HG02642 (cell line): ENCODE results near the gene TMEM63C.

Experiments used
- ATAC-seq: cut with Tn5 transposase; IDR thresholded peaks from one replicate; pipeline ENCODE4 v1.9.1; 2021; ENCODE audit warnings: mild to moderate bottlenecking; ENCODE audit not compliant: unreplicated experiment, poor library complexity

Gene TMEM63C

DNA sequence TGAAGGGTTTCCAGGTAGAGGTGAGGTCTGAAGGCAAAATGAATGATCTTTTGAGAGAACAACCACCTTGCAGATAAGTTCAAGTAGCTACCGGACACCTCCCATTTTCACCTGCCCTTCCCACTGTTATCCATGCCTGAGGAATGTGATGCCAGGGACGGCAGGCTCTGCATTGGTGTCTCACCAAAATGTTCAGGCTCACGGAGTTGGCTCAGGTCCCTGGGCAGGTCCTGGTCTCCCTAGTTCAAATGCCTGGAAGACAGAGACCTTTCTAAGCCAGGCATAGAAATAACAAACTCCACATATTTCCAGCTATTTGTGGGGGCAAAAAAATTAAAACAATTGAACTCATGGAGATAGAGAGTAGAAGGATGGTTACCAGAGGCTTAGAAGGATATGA lies 36.0 kb downstream of the TMEM63C start:
- no peak for ATAC-seq

DNA sequence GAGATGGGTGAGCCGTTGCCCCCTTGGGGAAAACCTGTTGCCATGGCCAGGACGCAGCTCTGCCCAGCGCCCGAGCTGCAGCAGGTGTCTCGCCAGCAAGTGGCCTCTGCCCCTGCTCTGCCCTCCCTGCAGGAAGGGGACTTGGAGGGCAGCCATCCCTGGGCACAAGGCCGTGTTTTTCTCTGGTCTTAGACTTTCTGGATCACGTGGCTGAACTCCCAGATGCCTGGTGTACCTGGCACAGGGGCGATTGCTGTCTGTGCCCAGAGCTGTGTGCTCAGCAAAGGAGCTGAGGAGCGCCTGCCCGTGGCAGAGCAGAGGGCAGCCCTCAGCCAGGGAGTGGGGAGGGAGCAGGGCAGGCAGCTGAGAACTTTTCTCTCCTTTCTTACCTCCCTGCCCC lies 38.0 kb downstream of the TMEM63C start:
- no peak for ATAC-seq

DNA sequence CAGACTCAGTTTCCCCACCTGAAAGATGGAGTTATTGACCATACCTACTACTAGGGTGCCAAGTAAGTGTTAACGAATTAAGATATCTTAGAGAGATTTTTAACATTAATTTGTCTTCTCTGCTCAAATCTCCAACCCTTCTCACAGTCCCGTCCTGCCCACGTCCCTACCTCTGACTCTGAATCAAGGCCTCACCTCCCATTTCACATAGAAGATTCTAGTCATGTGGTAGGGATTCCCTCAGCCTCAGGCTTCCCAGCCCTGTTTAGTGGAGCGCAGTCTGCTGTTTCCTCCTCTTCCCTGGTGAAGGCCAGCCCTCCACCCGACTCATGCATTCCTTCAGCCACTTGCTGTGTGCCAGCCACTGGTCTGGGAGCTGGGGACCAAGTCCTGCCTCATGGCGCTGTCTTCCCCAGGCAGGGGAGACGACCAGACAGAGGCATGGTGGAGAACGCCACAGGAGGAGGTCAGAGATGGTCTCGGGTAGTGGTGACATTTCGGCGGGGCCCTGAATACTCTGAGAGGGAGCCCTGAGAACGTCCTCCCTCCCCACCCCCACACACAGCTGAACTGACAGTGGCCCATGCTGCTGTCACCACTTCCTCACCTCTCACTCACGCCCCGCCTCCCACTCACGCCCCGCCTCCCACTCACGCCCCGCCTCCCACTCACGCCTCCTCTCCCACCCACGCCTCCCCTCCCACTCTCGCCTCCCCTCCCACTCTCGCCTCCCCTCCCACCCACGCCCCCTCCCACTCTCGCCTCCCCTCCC lies 38.8 kb downstream of the TMEM63C start:
- no peak for ATAC-seq

DNA sequence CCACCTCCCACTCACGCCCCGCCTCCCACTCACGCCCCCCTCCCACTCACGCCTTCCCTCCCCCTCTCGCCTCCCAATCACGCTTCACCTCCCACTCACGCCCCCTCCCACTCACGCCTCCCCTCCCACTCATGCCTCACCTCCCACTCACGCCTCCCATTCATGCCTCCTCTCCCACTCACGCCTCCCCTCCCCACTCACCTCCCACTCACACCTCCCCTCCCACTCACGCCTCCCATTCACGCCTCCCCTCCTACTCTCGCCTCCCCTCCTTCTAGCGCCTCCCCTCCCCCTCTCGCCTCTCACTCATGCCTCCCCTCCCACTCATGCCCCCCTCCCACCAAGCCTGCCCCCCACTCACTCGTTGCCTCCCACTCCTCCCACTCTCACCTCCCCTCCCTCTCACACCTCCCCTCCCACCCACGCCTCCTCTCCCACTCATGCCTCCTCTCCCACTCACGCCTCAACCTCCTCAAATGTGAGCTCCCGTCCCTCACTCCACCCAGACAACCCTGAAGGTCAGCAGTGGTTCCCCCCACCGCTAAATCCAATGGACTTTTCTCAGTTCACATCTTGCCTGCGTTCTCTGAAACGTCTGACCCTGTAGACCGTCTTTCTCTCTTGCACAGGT lies 39.8 kb downstream of the TMEM63C start:
- no peak for ATAC-seq

DNA sequence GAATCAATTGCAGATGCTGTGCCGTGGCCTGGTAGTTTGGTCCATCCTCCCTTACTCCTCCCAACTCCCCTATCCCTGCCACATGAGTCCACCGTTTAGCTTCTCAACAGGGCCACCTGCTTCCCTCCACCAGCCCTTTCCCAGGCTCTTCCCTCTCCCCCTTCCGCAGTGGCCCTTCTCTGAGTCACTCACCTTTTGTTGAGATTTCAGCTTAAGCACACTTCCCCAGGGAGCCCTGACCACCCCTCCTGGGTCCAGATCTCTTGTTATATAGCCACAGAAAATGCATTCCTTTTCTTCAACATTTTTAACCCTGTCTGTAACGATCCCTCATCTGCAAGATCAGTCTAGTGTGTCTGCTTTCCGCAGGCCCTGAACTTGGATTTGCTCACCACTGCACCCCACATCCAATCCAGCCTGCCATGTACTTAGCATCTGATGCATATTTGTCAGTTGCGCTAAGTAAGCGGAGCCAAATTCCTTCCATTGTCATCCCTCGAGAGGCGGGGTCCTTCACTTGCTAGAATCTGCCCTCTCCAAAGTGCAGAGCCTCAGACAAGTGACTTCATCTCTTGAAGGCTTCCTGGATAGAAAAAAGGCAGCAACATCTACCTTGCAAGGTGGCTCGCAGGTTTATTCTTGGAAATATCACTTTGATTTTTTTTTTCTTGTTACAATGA lies 41.1 kb downstream of the TMEM63C start:
- ATAC-seq: no peak

DNA sequence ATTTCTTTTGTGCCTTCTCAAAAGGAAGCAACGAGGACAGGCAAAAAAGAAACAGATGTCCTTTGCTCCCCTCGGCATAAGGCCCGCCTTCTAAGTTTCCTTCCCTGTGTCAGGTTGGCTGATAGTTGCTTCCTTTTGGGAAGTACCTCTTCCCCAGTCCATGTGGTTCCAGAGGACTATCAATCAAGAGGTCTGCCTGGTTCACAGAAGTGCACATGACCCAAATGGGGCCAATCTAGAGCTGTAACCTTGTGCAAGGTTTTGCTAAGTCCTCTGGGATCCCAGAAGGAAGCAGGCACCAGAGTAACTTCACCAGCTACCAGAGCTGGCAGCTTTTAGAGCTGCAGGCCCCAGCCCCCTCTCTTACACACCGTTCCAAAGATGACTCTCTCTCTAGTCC lies 42.6 kb downstream of the TMEM63C start:
- ATAC-seq: no peak

DNA sequence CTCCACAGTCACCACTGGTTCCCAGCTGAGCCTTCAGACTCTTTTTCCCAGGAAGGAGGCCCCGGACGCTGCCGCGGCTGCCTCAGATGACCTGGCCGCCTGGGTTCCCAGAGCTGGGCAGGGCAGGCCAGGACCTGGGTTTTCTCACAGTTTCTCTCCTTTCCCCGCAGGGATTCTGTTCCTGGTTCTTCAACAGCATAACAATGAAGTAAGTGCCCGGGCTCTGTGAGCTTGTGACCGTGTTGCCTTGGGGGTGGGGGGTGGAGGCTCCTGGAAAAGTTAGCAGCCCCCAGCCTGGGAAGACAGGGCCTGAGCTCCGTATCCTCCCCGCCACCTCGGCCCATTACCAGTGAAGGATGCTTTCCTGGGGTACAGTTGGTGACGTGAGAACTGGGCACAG lies 43.7 kb downstream of the TMEM63C start:
- no peak for ATAC-seq

DNA sequence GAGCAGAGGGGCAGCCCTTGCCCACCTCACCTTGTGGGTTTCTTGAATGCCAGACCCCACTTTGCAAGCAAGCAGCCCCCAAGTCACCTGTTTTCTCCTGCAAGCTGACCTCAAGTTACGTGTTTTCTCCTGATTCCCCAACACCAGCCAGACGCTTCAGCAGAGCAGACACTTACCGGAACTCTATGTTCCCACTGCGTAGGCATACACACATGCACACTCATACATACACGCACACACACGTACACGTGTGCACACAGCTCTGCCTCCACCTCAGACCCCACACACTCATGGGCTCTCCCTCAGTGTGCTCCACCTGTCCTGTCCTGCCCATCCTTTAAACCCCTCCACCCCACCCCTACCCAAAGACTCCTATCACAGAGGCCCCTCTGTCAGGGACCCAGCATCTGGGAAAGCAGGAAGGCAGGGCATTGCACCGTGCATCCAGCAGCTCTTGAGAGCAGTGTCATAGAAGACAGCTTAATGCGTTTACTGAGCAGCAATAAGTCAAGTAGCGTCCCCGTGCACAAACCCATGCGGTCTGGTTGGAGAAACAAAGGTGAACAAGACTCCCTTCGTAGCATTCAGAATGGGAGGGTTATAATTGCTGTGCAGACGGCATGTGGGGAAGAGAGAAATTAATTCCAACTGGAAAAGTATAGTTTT lies 44.4 kb downstream of the TMEM63C start:
- ATAC-seq: no peak

DNA sequence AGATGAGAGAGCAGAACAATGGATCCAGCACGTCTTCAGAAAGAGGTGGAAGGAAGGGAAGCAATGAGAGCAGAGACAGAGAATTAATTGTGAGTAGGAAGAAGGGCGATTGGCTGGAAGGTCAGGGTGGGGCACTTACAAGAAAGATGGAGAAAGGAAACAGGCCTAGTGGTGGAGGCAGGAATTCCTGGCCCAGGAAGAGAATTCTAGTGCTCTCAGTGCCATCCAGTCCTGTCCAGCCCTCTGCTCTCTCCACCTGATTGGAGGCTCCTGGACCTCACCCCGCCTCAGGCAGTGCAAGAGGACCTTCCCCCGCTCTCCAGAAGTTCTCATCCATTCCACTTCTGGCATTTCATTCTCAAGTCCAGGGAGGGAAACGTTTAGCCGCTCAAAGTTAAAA lies 46.5 kb downstream of the TMEM63C start:
- ATAC-seq: no peak

DNA sequence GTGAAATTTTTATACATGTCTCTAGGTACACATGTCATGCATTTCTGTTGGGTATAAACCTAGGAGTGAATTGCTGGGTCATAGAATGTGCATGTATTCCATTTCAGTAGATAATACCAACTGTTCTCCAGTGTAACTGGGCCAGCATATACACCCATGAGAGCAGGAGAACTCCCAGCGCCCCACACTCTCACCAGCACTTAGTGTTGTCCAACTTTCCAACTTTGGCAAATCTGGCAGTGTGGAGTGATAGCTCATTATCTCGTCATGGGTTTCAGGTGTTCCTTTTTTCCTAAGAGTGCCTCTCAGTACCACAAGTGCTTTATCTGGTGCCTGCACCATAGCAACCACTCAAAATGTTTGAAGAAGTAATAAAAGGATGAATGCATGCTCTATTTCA lies 49.3 kb downstream of the TMEM63C start:
- ATAC-seq: no peak

DNA sequence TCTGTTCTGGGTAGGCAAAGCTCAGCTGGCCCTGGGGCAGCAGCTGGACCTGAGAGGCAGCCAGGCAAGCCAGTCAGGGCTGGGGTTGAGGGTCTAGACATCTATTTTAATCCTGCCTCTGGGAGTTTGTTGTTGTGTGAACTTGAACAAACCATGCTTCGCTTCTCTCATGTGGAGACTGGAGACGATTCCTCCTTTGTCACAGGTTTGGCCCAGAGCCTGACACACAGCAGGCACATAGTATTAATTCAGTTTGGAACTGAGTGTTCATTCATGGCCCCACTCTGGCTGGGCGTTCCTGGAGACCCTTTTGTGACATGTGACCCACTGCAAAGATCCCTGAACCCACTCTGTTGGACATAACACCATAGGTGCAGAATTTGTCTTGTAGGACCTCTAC lies 50.1 kb downstream of the TMEM63C start:
- no peak for ATAC-seq

DNA sequence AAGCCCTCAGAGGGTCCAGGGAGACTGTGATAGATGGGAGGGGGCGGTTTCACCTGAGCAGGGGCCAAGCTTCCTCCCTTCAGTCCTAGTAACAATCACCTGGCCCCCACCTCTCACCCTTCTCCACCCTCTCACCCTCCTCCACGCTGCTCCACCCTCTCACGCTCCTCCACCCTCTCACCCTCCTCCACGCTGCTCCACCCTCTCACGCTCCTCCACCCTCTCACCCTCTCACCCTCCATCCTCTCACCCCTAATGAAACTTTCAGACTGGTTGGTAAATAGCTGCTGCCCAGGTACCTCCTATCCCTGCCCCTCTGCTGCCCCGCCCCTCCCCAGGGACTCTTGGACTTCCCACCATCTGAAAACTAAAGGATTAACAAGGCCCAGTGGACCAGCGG lies 55.2 kb downstream of the TMEM63C start:
- no peak for ATAC-seq

DNA sequence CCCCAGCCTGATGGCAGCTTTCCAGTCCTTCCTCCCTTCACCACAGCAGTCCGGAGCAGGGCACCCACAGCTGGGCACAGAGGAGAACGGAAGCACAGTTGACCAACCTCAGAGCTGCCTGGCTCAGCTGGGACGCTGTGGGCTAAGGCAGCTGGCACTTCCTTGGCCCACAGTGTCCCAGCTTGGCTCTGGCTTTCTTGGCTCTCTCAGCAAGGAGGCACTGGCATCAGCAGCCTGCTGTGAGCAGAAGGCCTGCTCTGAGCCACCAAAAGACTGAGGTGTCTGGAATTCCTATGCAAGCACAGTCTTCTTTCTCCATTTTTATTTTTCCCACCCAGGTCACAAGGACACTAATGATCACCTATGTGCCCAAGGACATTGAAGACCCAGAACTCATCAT lies 56.8 kb downstream of the TMEM63C start:
- no peak for ATAC-seq

DNA sequence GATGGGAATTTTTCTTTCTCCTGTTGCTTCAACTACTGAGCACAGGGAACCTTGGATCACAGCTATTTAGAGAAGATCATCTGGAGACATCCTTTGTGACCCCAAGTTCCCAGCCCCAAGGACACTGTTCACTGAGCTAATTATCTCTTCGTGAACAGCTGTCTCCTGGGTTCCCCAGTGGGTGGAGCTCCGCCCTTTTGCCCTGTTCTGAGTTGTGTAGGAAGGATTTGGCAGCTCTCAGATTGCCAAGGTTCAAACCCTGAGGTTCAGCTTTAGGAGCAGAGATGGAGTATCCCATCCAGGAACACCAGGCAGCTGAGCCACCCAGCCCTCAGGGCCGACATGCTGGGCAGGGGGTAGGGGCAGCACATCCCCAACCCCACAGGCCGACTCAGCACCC lies 57.4 kb downstream of the TMEM63C start:
- no peak for ATAC-seq

DNA sequence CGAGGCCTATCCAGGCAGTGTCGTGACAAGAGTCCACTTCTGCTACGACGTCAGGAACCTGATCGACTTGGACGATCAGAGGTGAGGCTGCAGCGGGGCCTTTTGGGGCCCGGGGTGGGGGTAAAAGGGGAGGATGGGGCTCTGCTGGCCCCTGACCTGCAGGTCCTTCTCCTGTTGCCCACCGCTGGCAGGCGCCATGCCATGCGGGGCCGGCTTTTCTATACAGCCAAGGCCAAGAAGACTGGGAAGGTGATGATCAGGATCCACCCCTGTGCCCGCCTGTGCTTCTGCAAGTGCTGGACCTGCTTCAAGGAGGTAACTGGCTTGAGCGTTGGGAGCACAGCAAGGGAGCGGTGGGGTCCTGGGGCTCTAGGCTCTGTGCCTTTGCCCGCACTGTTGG lies 57.8 kb downstream of the TMEM63C start:
- ATAC-seq: no peak

DNA sequence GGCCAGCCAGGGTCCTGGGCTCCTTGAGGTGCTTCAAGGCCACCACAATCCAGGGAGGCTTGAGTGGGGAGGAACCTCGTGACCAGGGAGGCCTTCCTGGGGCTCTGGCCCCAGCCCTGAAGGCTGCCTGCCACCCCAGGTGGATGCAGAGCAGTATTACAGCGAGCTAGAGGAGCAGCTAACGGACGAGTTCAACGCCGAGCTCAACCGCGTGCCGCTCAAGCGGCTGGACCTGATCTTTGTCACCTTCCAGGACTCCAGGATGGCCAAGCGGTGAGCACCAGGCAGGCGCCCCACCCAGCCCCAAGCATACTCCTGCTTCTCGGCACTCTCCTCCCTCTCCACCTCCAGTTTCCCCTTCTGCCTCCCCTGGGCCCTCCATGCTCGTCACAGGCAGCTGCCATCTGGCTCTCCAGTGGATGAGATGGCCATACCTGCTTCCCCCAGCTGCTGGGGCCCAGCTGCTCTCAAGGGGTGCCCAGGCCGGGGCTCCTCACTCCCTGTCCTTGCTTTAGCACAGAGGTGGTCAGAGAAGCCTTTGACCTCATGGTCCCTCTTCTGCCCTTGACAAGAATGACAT lies 58.8 kb downstream of the TMEM63C start:
- ATAC-seq: no peak

DNA sequence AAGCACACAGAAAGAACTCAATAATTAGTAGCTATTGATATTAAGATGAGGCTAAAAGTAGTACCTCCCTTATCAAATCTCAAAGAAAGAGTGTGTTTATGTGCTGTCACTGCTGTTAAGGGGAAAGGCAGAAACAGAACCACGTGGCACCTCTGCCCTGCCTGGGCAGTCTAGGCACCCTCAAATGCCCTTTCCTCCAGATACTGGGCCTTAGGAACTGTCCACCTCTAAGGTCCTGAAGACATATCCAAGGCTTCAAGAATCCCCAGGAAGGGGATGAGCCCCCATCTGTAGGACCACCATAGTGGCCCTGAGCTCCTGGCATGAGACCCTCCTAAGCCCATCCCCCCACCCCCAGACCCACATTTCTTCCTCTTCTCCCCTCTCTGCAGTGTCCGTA lies 60.4 kb downstream of the TMEM63C start:
- ATAC-seq: no peak

DNA sequence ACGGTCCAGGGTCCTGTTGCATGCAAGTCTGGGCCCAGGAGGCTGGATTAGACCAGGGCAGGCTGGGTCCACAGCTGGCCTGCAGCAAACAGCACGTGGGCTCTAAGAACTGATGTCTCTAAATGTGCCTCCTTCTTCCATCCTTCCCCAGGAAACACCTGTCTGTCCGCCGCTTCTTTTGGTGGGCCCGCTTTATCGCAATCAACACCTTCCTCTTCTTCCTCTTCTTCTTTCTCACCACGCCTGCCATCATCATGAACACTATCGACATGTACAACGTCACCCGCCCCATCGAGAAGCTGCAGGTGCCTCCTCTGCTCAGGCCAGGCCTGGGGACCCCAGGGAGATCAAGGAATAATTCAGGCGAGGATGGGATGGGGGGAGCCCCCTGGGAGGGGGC lies 61.2 kb downstream of the TMEM63C start:
- no peak for ATAC-seq

DNA sequence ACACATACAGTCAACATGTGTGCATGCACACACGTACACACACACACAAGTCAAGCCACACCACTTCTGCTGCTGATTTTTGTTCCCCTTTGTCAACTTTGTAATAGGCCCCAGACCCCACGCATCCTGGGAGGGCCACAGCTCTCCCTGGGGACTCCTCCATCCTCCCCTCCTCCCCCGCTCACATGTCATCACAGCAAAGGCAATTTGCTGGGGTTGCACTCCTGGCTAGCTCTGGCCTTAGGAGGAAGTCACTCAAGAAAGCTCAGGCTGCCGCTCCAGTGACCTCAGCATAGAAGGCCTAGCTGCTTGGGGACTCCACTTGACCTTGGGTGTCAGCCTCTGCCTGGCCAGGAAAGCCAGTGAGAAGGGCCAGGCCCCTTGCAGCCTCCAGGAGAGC lies 62.3 kb downstream of the TMEM63C start:
- no peak for ATAC-seq

DNA sequence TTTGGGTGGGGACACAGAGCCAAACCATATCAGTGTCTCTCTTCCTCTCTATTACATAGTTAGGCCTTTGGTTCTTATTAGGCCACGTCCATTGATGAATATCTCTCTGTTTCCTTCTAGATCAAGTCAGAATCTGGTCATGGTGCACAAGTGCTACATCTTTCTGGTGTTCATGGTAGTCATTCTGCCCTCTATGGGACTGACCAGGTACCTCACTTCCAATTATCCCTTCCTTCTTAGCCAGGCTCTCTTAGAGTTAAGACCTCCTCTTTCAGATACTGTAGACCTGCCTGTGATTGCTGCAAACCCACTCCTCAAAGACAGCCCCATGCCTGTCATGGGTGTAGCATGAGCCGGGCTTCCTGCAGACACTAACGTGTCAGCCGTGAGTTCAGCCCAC lies 64.2 kb downstream of the TMEM63C start:
- no peak for ATAC-seq

DNA sequence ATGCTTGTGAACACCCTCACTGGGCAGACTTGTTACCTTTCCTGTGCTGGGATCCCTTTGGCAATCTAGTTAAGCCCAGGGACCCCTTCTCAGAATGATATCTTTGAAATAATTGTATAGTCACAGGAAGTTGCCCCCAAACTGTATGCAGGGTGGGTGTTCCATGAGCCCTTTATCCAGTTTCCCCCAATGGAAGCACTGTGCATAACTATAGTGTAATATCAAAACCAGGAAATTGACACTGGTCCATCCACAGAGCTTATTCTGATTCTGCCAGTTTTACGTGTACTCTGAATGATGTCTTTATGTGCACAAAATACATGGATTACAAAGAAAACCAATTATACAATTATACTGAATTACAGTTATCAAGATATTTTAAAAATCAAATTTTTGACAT lies 65.2 kb downstream of the TMEM63C start:
- ATAC-seq: no peak
